AG09319 (cell line): Measurements from ENCODE around the gene ARHGEF28.

Experiments used
- DNase-seq: peaks from one replicate; pipeline ENCODE4 v3.0.0-alpha.2; 2010; ENCODE audit warnings: low read depth; ENCODE audit errors: extremely low read depth
- TF ChIP-seq, protein P1 (sequence below): IDR thresholded peaks from 2 replicates; pipeline ENCODE4 v1.5.1; 2011; ENCODE audit warnings: low read depth, mild to moderate bottlenecking, inconsistent platforms, low read length, moderate library complexity

Gene ARHGEF28

DNA sequence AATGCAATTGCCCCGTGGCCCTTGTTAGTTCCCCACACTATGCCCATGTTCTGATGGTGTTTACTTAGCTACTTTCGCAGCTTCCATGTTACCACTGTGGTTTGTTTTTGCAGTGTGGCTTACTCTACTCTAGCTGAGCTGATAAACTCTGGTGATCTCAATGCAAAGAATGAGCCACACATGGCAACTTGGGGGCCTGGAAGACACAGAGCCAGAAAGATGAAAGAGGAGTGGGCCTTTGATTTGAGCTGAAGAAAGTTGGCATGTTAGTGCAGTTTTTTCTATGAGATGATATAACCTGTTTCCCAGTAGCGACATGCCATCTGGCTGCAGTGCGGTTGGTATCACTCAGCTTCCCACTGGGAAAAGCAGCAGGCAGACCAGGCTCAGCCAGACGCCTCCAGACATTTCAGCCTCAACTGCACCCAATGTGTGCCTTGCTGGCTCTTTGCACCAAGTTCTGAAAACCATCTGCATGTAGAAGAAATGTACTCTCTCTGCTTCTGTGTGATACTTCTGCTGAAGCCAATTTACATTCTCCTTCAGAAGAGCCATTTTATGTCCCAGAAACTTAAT, 329.4 kb downstream of the ARHGEF28 start:
- TF ChIP-seq, protein P1, sequence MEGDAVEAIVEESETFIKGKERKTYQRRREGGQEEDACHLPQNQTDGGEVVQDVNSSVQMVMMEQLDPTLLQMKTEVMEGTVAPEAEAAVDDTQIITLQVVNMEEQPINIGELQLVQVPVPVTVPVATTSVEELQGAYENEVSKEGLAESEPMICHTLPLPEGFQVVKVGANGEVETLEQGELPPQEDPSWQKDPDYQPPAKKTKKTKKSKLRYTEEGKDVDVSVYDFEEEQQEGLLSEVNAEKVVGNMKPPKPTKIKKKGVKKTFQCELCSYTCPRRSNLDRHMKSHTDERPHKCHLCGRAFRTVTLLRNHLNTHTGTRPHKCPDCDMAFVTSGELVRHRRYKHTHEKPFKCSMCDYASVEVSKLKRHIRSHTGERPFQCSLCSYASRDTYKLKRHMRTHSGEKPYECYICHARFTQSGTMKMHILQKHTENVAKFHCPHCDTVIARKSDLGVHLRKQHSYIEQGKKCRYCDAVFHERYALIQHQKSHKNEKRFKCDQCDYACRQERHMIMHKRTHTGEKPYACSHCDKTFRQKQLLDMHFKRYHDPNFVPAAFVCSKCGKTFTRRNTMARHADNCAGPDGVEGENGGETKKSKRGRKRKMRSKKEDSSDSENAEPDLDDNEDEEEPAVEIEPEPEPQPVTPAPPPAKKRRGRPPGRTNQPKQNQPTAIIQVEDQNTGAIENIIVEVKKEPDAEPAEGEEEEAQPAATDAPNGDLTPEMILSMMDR = no peak
- no peak for DNase-seq

DNA sequence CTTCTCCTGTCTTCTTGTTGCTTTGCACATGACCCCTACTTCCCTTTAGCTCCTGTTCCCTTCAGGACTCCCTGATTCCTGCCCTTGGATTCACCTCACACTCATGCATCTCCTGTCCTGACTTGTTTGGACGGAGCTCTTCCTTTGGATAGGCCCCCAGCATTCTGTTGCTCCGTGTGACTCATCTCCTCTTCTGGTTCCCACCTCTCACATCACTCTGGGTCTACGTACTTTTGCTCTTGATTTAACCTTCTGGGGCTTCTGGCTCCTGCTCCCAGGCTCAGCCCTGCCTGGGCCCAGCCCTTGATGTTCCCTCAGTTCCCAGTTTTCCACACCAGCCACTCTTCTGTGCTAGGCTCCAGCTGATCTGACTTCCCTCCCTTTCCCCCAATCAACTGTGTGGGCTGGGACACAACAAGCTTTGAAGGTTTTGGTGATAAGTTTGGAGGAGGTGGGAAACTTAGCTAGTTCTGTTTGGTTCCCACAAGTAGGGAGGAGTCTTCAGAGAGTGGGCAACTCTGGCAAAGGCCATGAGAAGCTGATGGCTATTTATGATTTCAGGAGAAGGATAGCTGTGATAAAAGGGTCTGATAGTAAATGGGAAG, 331.5 kb downstream of the ARHGEF28 start:
- TF ChIP-seq, protein P1 = no peak
- no peak for DNase-seq

DNA sequence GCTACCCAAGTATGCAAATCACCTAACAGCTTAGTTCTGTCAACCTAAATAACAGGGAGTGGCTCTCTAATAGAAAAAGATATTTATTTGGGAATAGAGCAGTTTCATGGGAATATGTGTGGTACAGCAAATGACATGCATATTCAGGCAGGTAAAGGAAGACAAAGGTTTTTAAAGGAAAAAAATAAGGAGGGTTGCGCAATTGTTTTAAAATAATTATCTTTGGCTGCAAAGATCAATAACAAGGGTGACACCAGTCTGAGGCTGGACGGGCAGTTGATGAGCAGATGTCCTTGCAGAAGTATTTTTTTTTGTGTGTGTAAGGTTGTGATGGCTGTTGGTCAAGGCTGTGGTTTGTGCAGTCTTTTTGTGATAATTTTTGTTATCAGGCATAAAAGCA, 332.0 kb downstream of the ARHGEF28 start:
- DNase-seq = no peak
- TF ChIP-seq, protein P1 = no peak

GRCh38 chr5:73960023-73960422, 334.0 kb downstream of the ARHGEF28 start:
- DNase-seq = no peak
- TF ChIP-seq, protein P1 = no peak

- no peak for DNase-seq
- TF ChIP-seq, protein P1 = no peak
Measured at GRCh38 chr5:73960426-73960825, 334.4 kb downstream of the ARHGEF28 start.

GRCh38 chr5:73962801-73963425, 336.9 kb downstream of the ARHGEF28 start:
- no peak for DNase-seq
- TF ChIP-seq, protein P1 = no peak

- no peak for DNase-seq
- TF ChIP-seq, protein P1 = no peak
Measured at GRCh38 chr5:73964352-73964865, 338.4 kb downstream of the ARHGEF28 start.
